Activated CD4-positive, CD25-positive, alpha-beta regulatory T cell treated with anti-CD3 and anti-CD28 coated beads, Interleukin-2, amount 50 U/mL, for 16 hours (primary cell): ENCODE data around the gene FUT2.

Source experiments
- DNase-seq: peaks from one replicate; pipeline ENCODE4 v3.0.0-alpha.2; 2020; ENCODE audit warnings: low read depth, low spot score

Gene FUT2

DNA sequence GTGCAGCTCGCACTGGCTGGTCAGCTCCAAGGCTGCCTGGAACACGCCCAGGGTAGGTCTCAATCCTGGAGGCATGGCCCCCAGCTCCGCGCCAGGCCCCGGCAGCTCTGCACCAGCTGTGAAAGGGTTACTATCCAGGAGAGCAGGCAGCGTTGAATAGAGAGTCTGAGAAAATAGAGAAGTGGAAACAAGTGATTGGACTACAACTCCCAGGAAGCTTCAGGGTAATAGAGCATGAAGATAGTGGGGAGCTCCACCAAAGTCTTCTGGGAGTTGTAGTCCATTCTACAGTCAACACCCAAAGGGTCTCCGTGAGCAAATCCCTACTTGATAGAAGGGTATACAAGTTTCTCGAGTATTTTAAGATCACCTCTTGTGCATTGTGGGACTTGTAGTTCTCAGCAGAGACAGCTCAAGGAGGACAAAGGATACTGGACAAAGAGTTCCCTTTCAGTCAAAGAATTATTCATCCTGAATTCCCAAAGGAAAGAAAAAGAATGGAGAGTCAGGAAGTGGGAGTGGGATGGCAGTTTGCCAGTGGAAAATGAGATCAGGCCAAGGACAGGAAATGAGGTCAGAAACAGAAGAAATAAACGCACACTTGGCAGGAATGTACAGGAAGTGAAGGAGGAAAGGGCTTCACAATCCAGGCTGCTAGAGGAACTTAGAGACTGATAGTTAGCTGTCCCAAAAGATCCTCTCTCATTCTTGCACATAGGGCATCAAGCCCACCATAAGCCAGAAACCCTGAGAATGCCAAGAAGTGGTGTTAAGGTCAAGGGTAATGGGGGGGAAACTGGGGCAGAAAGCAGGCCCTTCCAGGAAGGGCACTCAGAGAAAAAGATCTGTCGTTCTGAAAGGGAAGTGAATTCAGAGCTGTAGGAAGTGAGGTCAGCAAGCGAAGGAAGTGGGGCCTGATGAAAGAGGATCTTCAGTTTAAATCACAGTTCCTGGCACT lies 29.3 kb downstream of the FUT2 start:
- DNase-seq: no peak

DNA sequence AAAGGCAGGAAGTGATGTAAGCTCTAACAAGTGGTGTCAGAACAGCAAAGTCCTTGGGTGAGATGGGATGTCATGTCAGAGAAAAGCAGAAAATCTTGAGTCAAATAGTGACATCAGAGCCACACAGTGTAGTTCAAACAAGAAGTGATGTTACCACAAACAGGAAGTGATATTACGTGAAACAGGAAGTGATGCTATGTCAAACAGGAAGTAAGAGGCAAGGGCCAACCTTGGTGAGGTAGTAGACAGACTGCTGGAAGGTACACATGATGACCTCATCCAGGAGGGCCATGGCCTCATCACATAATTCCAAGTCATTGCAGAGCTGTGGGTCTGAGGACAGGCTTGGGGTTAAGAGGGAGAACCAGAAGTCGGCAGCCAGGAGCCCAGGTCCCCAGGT lies 30.8 kb downstream of the FUT2 start:
- DNase-seq: no peak

DNA sequence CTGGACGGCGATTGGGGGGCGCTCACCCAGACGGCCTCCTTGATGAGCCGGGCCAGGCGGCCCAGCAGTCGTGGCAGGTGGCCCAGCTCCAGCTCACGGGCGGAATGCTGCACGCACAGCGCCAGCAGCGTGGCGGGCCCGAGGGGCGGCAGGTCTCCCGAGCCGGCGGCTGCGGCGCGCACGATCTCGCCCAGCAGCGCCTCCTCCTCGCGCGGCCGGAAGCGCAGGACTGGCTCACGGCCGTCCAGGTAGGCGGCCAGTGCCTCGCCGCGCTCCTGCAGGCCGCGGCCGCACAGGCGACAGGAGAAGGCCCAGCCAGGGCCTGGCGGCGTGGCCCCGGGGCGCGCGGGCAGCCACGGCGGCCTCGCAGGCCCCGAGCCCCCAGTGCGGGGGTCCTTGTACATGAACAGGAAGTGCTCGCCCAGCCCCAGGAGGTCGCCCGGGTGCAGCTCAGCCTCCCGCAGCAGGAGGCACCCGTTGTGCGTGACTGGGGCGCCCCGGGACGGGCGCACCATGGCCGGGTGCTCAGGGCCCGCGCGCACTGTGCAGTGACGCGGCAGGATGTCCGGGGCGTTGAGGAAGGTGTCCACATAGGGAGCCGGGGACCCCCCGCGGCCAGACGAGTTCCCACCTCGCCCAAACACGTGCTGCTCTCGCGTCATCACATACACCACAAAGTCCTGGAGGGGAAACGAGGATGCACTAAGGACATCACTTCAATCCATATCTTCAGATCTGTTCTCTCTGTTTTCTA lies 33.3 kb downstream of the FUT2 start:
- no peak for DNase-seq

DNA sequence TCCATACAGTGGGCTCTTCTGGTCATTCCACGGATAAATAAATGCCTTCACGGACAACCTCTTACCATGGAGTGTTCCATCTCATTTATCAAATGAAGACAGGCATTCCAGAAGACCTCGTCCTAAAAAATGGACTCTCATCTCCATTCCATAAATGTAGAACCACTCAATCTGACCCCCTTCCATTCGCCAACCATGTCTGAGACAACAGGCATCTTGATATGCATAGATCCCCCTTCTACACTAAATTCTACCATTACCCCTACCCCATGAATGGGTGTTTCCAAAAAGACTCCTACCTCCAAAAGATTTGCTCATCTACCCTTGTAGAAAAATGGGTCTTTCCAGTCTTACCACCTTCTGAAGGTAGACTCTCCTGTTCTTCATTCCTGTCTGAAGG lies 35.7 kb downstream of the FUT2 start:
- no peak for DNase-seq

DNA sequence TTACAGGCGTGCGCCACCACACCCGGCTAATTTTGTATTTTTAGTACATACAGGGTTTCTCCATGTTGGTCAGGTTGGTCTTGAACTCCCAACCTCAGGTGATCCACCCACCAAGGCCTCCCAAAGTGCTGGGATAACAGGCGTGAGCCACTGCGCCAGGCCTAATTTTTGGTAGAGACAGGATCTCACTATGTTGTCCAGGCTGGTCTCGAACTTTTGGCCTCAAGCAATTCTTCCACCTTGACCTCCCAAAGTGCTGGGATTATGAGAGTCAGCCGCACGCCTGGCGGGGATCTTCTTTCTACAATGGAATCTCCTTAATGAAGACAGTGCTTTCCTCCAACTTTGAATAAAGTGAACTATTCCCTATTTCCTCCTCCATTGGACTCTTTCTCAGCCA lies 38.9 kb downstream of the FUT2 start:
- DNase-seq: no peak

DNA sequence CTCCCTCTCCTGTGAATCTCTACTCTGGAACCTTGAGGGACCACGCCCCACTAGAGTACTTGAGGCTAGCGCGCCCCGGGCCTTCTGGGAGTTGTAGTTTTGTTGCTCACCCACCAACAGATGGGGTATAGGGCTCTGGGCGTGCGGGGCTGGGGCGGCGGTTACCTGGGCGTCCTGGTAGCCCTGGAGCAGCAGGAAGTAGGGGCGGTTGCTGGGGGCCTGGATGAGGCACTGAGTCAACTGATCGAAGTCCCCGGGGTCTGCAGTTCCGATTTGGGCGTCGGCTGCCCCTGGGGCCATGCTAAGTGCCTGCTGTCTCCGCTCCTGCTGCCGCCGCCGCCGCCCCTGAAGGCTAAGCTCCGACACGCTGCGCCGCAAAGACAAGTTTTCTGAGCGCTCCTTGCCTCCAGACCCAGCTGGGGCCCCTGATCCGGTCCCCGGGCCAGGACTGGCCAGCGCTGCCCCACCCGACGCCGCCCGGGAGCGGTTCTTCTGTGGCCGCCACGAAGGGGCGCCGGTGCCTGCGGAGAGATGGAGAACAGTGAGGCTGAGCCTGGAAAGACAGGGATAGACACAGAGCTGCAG lies 39.4 kb downstream of the FUT2 start:
- no peak for DNase-seq

DNA sequence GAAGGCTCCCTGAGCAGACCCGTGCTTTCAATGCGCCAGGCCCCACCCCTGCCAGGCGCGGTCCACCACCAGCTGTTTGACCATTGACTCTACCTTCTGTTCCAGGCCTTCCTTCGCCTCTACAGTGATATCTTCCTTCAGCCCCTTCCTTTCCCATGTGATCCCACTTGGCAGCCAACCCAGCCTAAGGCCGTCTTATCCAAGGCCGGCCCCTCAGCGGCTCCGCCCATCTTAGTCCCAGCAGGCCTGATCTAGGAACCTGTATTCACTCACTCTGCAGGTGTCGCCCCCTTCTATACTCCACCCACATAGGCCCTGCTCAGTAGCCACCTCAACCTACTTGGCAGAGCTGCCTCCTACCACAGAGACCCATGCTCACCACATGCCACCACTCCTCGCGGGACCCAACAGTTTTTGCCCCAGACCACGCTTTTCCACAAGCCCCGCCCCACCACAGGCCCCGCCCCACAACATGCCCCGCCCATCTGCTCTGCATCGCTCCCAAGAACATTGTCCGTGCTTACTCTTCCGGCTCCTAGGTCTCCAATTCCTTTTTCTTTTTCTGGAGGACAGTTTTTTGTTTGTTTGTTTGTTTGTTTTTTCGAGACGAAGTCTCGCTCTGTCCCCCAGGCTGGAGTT lies 41.7 kb downstream of the FUT2 start:
- DNase-seq: no peak

DNA sequence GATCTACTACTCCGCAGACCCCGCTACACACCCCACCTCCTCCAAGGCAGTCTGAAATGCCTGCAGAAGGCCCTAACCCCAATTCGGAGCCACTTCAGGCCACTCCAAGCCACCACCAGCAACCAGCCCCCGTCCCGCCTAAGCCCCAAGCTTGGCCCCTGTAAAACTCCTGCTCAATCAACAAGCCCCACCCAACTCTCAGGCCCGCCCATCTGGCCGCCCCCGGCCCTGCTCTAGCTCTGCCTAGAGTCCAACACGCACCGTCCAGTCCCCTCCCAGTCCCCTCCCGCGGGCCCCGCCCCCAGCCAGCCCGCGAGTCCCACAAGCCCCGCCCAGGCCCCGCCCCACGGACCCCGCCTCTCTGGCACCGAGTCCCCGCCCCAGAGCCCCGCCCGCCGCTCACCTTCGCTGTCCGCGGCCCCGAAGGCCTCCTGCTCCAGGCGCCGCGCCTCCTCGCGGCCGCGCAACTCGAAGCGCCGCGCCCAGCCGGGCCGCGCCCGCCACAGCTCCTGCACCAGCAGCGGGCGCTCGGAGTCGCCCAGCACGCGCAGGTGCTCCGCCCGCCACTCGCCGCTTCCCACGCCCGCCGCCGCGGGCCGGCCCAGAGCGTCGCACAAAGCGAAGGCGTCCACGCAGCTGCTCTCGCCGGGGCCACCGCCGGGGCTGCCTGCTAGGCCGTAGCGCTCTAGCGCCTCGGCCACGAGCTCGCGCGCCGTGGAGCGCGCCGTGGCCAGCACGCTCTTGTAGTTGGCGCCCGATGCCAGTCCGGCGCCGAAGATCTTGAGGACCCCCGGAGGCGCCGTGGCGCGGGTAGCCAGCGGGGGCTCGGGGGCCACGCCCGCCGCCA lies 43.0 kb downstream of the FUT2 start:
- DNase-seq: peak; percentile 79

DNA sequence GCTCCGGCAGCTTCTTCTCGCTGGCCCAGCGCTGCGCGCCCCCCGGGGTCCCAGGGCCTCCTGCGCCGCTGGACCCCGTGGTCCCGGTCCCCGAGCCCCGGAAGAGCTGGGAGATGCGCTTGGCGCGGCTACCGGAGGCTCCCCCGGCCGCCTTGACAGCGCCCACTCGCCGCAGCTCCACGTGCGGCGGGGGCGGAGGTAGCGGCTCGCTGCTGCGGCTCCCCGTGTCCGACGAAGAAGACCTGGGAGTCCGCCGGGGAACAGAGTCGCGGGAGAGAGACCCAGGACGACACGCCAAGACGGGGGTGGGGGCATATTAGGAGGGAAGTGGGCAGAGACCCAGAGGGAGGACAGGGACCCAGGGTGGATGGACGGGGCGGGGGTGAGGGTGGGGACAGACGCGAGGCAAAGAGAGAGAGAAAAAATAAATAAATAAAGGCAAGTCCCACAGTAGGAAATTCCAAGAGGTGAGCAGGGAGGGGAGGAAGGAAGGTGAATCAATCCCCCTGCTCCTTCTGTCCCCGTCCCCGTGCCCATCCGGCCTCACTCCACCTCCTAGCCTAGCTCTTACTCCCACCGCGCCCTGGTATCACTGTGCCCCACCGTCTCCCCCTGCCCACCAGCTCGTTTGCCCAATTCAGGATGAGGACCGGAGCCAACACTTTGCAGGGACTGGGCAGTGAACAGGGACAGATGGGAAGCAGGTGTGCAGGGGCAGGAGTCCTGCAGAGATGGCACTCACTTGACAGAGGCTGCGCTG lies 43.8 kb downstream of the FUT2 start:
- no peak for DNase-seq

DNA sequence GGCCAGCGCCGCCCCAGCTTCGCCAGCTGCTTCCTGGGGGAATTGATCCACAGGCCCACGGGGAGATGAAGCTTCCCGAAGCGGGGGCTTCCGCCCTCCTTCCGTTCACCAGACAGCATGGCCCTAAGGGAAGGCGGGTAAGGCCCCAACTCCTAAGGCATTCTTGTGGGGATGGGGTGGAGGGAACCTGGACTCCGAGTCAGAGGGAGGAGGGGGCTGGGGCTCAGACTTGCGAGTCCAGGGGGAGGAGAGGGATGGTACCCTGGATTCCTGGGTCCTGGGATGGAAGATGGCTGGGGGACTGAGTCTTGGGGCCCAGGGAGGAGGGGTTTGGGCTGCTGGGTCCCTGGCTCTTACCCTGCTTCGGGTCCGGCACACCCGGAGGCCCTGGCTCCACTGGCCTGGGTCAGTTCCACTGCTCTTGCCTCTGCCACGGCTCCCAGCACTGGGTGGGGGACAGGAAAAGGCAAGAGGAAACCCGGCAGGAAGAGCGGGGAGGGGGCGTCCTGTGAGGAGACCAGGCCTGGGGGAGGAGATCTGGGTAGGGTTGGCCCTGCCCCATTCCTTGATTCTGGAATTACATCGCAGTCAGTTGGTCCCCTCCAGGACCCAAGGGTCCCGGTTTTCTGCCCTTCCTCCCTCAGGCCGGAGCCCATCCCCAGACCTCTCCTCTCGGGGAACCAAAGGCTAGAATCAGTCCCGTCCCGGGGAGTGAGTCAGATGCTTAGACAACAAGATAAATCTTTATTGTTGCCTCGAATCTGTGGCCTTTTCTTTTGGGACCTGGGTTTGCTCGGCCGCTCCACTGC lies 44.6 kb downstream of the FUT2 start, which contains the start of gene RASIP1:
Gene RASIP1, minus strand, starts transcription at position 447 of the 809 bp plus-strand sequence. Its CDS starts 328 bp downstream, at position 119.
- no peak for DNase-seq

DNA sequence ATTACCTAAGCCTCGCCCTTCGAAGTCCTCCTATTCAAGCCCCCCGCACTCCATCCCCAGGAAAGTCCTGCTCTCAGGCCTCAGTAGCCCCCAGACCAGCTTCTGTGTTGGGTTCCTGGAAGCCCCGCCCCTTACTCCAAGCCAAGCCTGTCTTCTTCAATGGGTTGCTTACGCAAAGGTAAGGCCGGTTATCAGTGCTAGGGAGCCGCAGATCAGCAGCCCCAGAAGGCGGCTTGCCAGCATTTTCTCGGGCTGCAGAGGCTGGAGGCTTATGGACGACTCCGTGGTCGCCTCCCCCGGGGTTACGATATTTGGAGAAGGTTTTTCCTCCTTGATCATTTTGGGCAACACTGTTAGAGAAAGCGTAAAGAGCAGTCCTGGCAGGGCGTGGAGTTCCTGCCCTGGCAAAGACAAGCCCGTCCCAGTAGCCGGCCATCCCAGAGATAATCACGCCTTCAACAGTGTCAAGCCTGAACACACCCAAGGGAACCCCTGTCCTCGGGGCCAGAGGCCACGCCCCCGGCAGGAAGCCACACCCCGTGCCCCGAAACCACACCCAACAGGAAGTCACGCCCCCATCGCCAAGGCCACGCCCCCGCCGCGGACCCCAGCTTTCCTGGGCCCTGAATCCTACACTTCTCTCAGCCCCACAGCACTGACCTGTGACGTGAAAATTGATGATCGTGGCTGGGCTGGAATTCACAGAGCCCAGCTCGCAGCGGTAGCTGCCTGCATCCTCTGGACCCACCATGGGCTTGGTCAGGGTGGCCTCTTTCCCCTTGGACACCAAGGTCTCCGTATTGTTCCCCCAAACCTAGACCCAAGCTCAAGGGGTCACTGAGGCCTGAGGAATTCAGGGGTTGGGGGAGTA lies 45.6 kb downstream of the FUT2 start:
- DNase-seq: no peak

DNA sequence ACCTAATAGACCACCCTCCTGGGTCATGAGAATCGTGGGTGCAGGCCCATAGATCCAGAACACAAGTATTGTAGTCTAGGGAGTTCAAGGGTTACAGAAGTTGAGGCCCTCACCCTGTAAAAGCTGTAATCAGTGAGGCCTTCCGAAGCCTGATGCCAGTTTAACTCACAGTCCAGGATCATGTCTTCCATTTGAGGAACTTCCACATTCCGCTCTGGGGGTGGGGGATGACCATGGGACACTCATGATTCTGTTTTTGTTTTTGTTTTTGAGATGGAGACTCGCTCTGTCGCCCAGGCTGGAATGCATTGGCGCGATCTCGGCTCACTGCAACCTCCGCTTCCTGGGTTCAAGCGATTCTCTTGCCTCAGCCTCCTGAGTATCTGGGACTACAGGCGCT lies 46.3 kb downstream of the FUT2 start:
- DNase-seq: no peak

DNA sequence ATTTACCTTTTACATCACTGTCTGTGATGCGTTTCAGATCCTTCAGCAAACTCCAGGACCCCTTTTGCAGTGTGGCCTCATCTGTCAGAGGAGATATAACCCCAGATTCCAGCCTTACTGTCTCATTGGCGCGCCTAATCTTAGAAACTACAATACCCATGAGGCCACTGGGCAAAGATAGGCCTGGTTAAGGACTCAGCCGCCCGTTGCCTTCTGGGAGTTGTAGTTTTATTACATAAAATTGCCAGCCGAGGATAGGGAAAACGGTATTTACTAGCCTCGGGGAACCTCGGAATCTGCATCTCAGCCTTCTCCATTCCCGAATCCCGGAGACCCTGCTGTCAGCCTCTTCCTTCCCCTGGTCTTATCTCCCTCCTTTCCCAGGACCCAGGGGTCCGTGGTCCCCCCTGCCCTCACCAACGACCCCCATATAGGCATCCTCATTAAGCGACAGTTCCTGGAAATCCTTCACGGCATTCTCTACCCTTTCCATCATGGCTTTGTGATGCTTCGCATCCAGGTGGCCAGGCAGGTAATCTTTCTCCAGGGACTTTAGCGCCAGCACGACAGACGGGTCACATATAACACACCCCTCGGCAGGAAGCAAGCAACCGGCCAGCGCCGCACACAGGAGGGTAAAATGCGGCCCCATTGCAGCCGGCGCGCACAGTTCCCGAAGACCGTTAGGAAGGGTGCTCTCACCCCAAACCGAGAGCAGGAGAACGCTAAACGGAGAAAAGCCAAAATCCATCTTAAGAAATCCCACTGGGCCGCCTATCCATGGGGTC lies 49.6 kb downstream of the FUT2 start:
- DNase-seq: no peak

DNA sequence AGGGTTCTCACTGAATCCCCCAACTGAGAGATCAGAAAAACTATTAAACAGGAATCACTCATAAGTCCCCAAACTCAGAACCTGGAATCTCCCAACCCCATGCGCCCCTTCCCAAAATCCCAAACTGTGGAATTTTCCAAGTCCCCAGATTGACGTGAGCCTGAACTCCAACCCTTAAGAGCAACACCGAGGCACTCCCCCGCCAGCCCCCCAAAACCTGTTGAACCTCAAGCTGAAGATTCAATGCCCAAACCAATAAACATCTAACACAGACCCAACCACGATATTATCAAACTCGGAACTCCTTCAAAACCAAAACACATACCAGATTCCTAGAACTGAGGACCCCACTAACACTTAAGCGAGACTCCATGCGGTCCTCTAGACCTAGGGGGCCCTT lies 50.3 kb downstream of the FUT2 start:
- no peak for DNase-seq

DNA sequence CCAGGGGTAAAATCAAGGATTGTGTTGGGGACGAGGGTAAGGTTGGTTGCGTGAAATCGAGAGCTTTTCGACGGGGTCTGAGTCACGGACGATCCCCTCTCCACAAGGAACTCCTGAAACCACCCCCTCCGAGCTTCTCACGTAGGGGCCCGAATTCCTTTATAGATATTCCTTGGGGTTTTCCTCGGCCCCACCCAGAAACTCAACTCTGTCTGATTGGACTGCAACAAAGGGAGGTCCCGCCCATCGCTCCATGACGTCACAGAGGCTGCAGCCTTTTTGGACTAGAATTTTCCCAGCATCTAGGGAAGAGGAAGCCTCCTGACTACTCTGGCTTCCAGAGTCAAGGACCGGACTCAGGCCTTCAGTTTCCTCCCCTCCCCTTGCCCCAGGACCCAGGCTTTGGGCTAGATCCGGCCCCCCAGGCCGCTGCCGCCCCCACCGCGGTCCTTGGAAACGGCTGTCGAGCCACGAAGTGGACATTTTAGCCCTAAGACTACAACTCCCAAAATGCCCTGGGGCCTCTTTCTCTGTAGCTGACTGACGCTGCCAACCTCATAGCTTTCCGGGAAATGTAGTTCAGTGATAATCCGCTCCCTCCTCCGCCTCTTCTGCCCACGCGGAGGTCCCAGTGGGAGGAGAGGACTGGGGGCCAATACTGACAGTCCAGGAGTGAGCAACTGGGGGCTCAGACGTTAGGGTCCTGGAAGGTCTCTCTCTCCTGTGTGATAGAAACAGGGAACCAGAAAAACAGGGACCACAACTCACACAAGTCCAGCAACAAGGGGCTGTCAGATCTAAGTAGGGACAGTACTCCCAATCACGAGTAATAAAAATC lies 51.2 kb downstream of the FUT2 start, which contains the start of gene IZUMO1:
Gene IZUMO1, minus strand, starts transcription at position 172 of the 838 bp plus-strand sequence. CDS start 1,050 bp downstream, outside the sequence.
- DNase-seq: peak; percentile 25

DNA sequence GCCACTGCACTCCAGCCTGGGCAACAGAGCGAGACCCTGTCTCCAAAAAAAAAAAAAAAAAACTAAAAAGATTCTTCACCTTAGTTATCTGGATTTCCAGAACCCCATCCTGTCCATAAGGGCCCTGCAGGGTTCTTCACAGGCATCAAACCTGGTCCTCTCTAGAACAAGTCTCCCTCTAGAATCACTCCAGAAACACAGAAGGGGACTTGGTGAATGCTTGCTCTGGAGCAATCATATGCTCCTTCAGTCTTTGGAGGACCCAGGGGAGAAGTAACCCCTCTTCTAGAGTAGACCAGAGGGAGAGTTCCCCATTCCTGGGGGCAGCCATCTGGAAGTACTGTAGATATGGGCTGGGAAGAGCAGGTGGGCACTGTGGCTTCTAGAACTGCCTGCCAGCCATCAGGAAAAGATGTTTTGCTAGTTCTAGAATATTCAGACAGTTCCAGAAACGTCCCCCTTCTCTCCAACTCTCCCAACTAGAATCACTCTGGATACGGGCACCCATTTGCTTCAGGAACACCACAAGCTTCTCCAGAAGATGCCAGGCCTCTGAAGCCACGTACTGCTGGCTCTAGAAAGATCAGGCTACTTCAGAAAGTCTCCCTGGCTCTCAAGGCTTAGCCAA lies 53.9 kb downstream of the FUT2 start:
- DNase-seq: no peak
